Measurements from ENCODE around the gene PLEKHA7. TPM values are rescaled to one million over a fixed set of nuclear protein-coding genes. Genes with fewer than 3 reads are reported as not detected.
A peak's percentile ranks its signal among the peaks of the same experiment; 100 is the strongest.

Gene PLEKHA7
- total RNA-seq, 1 donor from 2014 or later = 43.2 TPM

DNA sequence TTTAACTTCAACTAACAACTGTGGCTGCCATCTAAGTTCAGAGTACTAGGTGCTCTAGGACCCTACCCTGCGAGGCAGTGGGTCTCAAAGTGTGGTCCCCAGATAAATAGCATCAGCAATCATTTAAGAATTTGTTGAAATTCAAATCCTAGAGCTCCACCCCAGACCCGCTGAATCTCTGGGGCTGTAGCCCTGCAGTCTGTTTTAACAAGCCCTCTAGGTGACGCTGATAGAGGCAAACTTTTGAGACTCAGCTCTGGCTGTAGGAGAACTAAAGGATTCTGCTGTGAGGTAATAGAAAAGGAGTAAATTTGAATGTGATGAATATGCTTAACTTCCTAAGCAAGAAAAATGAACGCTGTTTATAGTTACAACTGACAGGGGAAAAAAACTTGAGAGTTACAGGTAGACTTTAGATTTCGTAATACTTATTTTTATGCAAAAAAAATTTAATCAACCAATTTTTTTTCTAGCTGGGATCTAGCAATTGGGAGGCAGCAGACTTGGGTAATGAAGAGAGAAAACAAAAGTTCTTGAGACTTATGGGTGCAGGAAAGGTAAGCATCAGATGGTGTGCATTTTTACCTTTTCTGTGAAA is 270.0 kb downstream of the PLEKHA7 start:
- DNase-seq (ENCODE audit: low spot score) = no peak

DNA sequence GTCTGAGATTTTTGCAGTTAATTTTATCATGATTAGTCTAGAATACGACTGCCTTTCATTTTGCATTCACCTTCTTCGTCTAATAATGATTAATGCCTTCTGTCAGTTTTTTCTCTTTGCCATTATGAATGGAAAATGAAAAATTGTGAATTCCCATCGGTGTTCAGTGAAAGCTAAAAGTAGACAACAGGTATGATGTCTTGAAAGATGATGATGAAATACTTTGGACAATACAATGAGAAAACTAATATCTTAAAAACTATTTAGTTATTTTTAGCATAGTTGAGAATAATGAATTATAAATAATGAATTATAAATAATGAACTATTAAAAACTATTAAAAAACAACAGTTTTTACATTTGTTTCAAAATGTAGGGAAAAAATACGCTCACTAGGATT is 270.7 kb downstream of the PLEKHA7 start:
- DNase-seq (ENCODE audit: low spot score) = no peak

DNA sequence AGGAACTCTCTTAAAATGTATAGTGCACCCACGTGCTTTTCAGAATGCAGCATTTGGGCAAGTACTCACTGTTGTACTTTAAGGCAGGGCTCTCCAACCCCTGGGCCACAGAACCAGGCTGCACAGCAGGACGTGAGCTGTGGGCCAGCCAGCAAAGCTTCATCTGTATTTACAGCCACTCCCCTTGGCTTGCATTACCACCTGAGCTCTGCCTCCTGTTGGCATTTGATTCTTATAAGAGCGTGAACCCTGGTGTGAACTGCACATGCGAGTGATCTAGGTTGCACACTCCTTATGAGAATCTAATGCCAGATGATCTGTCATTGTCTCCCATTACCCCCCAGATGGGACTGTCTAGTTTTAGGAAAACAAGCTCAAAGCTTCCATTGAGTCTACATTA is 272.7 kb downstream of the PLEKHA7 start:
- no peak for DNase-seq (ENCODE audit: low spot score)

DNA sequence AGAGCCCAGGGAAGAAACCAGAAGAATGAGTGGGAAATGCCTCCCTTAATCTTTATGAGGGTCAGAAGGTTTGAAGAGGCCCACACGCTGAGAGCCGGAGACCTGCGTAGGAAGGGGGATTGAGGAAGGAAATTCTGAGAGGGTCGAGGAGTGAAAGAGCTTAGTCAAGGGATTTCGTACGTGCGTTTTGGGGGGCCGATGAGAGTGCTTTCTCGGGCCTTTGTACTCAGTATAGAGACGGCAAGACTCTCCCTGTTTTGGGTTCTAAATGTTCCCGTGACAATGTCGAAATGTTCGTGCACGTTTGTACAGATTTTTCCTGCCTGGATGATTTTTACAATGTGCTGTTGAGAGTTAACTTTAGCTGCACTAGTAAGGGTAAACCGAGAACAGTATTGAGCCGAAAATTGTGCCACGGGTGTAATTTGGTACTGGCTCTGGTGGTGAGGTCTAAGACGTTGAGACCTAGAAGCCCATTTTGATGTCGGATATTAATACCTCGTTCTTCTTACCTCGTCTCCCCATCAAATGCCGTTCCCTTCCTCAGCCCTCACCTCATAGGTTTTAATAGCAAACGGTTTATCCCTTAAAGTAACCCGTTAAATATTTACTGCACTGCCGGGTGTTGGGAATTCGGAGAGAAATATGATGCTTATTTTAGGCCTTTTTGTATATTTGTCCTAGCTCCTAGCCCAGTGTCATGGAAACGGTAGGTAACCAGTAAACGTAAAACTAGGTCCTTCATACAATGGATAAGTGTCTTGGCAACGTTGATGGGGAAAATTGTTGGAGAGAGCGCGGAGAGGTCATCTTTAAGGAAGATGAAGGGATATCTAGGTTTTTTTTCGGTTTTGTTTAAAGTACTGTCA is 275.0 kb downstream of the PLEKHA7 start:
- no peak for DNase-seq (ENCODE audit: low spot score)

DNA sequence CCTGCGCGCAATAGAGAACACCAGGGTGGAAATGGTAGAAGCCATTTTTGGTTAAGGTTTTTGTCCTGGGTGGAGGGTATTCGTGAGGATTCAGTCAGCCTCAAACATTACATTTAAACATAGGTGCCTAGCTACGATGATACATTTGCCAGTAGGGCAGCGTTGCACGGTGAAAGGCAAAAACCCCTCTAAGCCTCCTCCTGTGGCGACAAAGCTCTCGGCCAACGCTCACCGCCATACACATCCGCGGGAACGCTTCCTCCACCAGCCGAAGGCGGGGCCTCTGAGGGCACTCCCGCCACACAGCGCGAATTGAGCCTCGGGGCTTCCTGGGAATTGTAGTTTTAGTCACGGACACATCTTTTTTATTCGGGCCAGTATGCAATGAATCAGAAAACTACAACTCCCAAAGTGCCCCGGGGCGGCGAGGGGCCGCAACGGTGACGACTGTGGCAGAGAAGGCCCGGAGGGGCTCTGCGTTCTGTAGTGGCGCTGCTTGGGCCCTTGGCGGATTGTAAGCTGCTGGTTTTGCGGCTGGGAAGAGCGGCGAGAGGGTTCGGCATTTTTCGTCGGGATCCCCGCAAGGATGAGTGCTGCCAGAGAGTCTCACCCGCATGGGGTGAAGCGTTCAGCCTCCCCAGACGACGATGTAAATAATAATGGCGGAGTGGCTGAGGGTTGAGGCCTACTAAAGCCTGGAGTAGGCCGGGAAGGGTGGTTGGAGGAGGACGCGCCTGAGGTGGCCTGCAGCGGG is 275.8 kb downstream of the PLEKHA7 start, which contains the start of gene C11orf58:
C11orf58 (plus strand) TSS at position 455 of the 754 bp plus-strand sequence; CDS start at position 587, 132 bp downstream.
- DNase-seq (ENCODE audit: low spot score) = peak; percentile 97

DNA sequence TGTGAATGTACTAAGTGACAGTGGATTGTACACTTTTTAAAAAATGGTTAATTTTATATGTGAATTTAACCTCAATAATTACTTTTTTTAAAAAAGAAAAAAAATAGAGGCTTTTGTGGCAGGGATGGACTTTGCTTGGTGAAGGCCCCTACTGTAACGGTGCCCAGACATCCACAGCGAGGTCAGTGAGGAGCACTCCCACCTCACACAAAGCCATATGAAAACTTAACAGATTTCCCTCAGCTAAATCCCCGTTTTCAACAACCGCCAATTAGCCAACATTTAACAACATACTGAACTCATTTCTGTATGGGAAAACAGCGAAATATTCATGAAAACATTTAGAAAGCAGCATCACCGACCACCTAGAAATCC is 276.4 kb downstream of the PLEKHA7 start:
- DNase-seq (ENCODE audit: low spot score) = no peak

Other genes starting within 250 kb of the PLEKHA7 start
- gene RPS13, start 63.3 kb upstream of the PLEKHA7 start, total RNA-seq = 830 TPM
- 80.5 TPM for gene PIK3C2A, start 193.6 kb upstream of the PLEKHA7 start, total RNA-seq